Vagina (tissue), 2 donors: ENCODE measurements around the gene CD200R1.

Experiments used
- POLR2A ChIP-seq, 2 donors: fragments of 450-650 bp; IDR thresholded peaks; one replicate each; pipeline ENCODE4 v1.6.1; 2017; ENCODE audit warnings: antibody characterized with exemption in 2 of 2, mild to moderate bottlenecking in 2 of 2, moderate library complexity in 2 of 2
- TF ChIP-seq, protein P1 (sequence below), 3 experiments: fragments of 450-650 bp in 2 of 3; fragments of 200-600 bp in 1 of 3; sonication (generic) in 1 of 3; IDR thresholded peaks; one replicate each; pipeline ENCODE4 v1.5.1; 2017 to 2019; ENCODE audit warnings: antibody characterized with exemption in 3 of 3, mild to moderate bottlenecking in 2 of 3, moderate library complexity in 2 of 3

DNA sequence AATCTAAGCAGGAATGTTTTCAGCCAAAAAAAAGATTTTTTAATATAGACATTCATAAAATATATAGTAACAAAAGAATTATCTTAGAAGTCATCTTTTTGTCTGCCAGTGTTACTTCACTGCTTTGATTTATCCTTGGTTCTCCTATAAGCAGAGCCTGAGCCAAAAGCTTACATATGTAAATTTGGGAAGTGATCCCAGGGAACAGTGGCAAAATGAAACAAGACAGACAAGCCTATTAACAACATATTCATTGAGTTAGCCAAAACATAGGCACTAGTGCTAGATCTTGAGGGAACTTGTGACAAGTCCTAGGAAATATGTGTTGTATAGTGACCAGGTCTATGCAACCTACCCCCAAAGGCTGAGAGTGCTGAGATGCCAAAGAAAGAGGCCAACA, 27.1 kb upstream of the CD200R1 start:
- TF ChIP-seq, protein P1, sequence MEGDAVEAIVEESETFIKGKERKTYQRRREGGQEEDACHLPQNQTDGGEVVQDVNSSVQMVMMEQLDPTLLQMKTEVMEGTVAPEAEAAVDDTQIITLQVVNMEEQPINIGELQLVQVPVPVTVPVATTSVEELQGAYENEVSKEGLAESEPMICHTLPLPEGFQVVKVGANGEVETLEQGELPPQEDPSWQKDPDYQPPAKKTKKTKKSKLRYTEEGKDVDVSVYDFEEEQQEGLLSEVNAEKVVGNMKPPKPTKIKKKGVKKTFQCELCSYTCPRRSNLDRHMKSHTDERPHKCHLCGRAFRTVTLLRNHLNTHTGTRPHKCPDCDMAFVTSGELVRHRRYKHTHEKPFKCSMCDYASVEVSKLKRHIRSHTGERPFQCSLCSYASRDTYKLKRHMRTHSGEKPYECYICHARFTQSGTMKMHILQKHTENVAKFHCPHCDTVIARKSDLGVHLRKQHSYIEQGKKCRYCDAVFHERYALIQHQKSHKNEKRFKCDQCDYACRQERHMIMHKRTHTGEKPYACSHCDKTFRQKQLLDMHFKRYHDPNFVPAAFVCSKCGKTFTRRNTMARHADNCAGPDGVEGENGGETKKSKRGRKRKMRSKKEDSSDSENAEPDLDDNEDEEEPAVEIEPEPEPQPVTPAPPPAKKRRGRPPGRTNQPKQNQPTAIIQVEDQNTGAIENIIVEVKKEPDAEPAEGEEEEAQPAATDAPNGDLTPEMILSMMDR (IDR thresholded peaks at IDR 0.05): no peak
- TF ChIP-seq POLR2A (IDR thresholded peaks at IDR 0.05): no peak
